ENCODE results near the gene ASIC4. TPM values are rescaled to one million over a fixed set of nuclear protein-coding genes. Genes with fewer than 3 reads are reported as not detected.

Gene ASIC4
- total and polyA plus RNA-seq, 9 of the 15 experiments (the other 6 are each of a cell fraction or from before 2014, with no cell fraction given), result 0.07 to 19.2 (median 4.8) TPM

GRCh38 chr2:219530048-219530963 lies 16.0 kb downstream of the ASIC4 start (continued):
- TF ChIP-seq KAT7 (CRISPR knock-in tag; IDR thresholded peaks at IDR 0.05; ENCODE audit: borderline replicate concordance) (peak; percentile 72; the same call in 1 of the 2 replicates), STAG1 (CRISPR knock-in tag; IDR thresholded peaks at IDR 0.05; ENCODE audit: borderline replicate concordance) (peak; percentile 90; the same call in 1 of the 2 replicates), ASH1L (IDR thresholded peaks at IDR 0.05; ENCODE audit: borderline replicate concordance, low read depth, partially characterized antibody) (no peak), SP1 (CRISPR knock-in tag; IDR thresholded peaks at IDR 0.05) (peak; percentile 59), CGGBP1 (CRISPR knock-in tag; IDR thresholded peaks at IDR 0.05) (no peak), TBP (optimal IDR thresholded peaks at IDR 0.05; ENCODE audit: low read depth, low read length) (peak; percentile 20), HNRNPK (IDR thresholded peaks at IDR 0.05; ENCODE audit: low read depth, low read length, poor library complexity, severe bottlenecking) (no peak), FOXP1 (CRISPR knock-in tag; IDR thresholded peaks at IDR 0.05) (peak; percentile 38; the same call in 1 of the 2 replicates), U2AF2 (optimal IDR thresholded peaks at IDR 0.05; ENCODE audit: low read depth, low read length) (no peak), NEUROD1 (IDR thresholded peaks at IDR 0.05; ENCODE audit: borderline replicate concordance, low read depth, low read length, partially characterized antibody) (peak; percentile 56), HMGN3 (IDR thresholded peaks at IDR 0.05; ENCODE audit: borderline replicate concordance, extremely low read depth, insufficient read length, low read depth, low read length) (peak; percentile 47), REST (IDR thresholded peaks at IDR 0.05; ENCODE audit: borderline replicate concordance) (peak; percentile 95), REST (CRISPR knock-in tag; IDR thresholded peaks at IDR 0.05; ENCODE audit: low read depth) (peak; percentile 47; the same call in 1 of the 2 replicates), ARNT (IDR thresholded peaks at IDR 0.05) (no peak), KLF10 (CRISPR knock-in tag; IDR thresholded peaks at IDR 0.05) (no peak), ARID2 (IDR thresholded peaks at IDR 0.05) (peak; percentile 95)

Measured in K562 (cell line).